Suppressor macrophage treated with lipopolysaccharide for 4 hours (primary cell): ENCODE results near the gene RAB40C.

Experiments used
- DNase-seq: peaks from one replicate; pipeline ENCODE4 v3.0.0-alpha.2; 2020

RAB40C gene

GRCh38 chr16:633336-634050 is 43.6 kb downstream of the RAB40C start:
- no peak for DNase-seq

GRCh38 chr16:634051-634670 is 44.3 kb downstream of the RAB40C start:
- DNase-seq = no peak

- DNase-seq = no peak
Measured at GRCh38 chr16:634996-635395, 45.1 kb downstream of the RAB40C start.

- DNase-seq = no peak
Measured at GRCh38 chr16:635573-636205, 45.8 kb downstream of the RAB40C start.

- peak; percentile 96 for DNase-seq
Measured at GRCh38 chr16:636206-637080, 46.6 kb downstream of the RAB40C start, which contains the start of gene METTL26. METTL26 (minus strand) TSS chr16:636305; CDS start chr16:636290, 15 bp downstream.

GRCh38 chr16:637081-638018 is 47.5 kb downstream of the RAB40C start:
- DNase-seq = peak; percentile 96

GRCh38 chr16:638034-638543 is 48.2 kb downstream of the RAB40C start:
- DNase-seq = no peak

- no peak for DNase-seq
Measured at GRCh38 chr16:638836-639235, 49.0 kb downstream of the RAB40C start.

- DNase-seq = no peak
Measured at GRCh38 chr16:640614-641013, 50.7 kb downstream of the RAB40C start.

GRCh38 chr16:641326-642188 is 51.7 kb downstream of the RAB40C start, which contains the start of gene MCRIP2:
MCRIP2 (plus strand) TSS chr16:641828; CDS start chr16:641992, 164 bp downstream.
- peak; percentile 92 for DNase-seq

- DNase-seq = peak; percentile 96
Measured at GRCh38 chr16:642189-643049, 52.6 kb downstream of the RAB40C start.

GRCh38 chr16:643050-643368 is 53.1 kb downstream of the RAB40C start:
- no peak for DNase-seq

- no peak for DNase-seq
Measured at GRCh38 chr16:644556-644955, 54.7 kb downstream of the RAB40C start.

GRCh38 chr16:645852-646678 is 56.2 kb downstream of the RAB40C start:
- no peak for DNase-seq

GRCh38 chr16:646679-647172 is 56.9 kb downstream of the RAB40C start:
- DNase-seq = no peak

- DNase-seq = no peak
Measured at GRCh38 chr16:647173-647902, 57.5 kb downstream of the RAB40C start.

GRCh38 chr16:648071-648780 is 58.4 kb downstream of the RAB40C start:
- DNase-seq = peak; percentile 40
